H1 (cell line): Measurements from ENCODE around the gene PIM1. TPM values are rescaled to one million over a fixed set of nuclear protein-coding genes. Genes with fewer than 3 reads are reported as not detected.
A peak's percentile ranks its signal among the peaks of the same experiment; 100 is the strongest.

Experiments used
- E2F6 ChIP-seq: IDR thresholded peaks from 2 replicates; pipeline ENCODE4 v1.6.1; 2012; ENCODE audit warnings: inconsistent platforms
- KDM5A ChIP-seq: fragments of 200-600 bp; IDR thresholded peaks from 2 replicates; pipeline ENCODE4 v1.7.1; 2012; ENCODE audit warnings: mild to moderate bottlenecking, low read length, inconsistent platforms, mixed read lengths
- PHF8 ChIP-seq: fragments of 200-600 bp; sonication (generic); conservative IDR thresholded peaks from 2 replicates; pipeline ENCODE4 v1.7.1; 2012; ENCODE audit warnings: low read depth, mild to moderate bottlenecking, inconsistent platforms, low read length, moderate library complexity
- RAD21 ChIP-seq, 2 experiments: IDR thresholded peaks in 1 of 2; conservative IDR thresholded peaks in 1 of 2; 2 replicates each; pipeline ENCODE4 v1.6.1; 2011; ENCODE audit warnings: low read depth in 2 of 2, low read length in 2 of 2, improper control_type of control experiment in 1 of 2, inconsistent platforms in 1 of 2, mild to moderate bottlenecking in 1 of 2, moderate library complexity in 1 of 2
- RXRA ChIP-seq: IDR thresholded peaks from 2 replicates; pipeline ENCODE4 v1.6.1; 2011; ENCODE audit warnings: low read depth, mild to moderate bottlenecking, low read length, moderate library complexity; ENCODE audit not compliant: insufficient read depth
- polyA plus RNA-seq, 7 experiments: library from polyadenylated mRNA; depleted of rRNA in 3 of 7; stranded (reverse) in 5 of 7; unstranded in 2 of 7; fragments of >200 nt in 5 of 7; fragments of 200-250 nt in 2 of 7; gene quantifications; 1 replicate in 5 of 7; 2 replicates in 1 of 7; 4 replicates in 1 of 7; pipeline versions ENCODE4 v1.2.1 to v1.2.3, GENCODE V29; 2011 to 2013; ENCODE audit warnings: missing spikeins in 2 of 7, mixed read lengths in 2 of 7
- total RNA-seq: library from RNA; stranded (reverse); fragmentation: NEBNext Ultra II Directional; extraction: Animal tissue kit (Norgen Biotek cat#: 25700); gene quantifications from 2 replicates; pipeline ENCODE4 v1.2.1, GENCODE V29; 2021
- TF ChIP-seq, protein P1 (sequence below), 3 experiments: IDR thresholded peaks; 1 replicate in 2 of 3; 2 replicates in 1 of 3; pipeline versions ENCODE4 v1.5.1 to v1.6.1; 2011; ENCODE audit warnings: low read length in 3 of 3, mild to moderate bottlenecking in 3 of 3, inconsistent platforms in 2 of 3, low read depth in 1 of 3, moderate library complexity in 1 of 3; ENCODE audit not compliant: insufficient read depth in 1 of 3; ENCODE audit errors: control extremely low read depth in 1 of 3

PIM1 gene
- total and polyA plus RNA-seq, 2 of the 8 experiments (the other 6 are each of a cell fraction or from before 2014, with no cell fraction given): 25.5 to 94.9 TPM

GRCh38 chr6:37125774-37126492 is 44.0 kb upstream of the PIM1 start (continued):
- TF ChIP-seq, protein P1, sequence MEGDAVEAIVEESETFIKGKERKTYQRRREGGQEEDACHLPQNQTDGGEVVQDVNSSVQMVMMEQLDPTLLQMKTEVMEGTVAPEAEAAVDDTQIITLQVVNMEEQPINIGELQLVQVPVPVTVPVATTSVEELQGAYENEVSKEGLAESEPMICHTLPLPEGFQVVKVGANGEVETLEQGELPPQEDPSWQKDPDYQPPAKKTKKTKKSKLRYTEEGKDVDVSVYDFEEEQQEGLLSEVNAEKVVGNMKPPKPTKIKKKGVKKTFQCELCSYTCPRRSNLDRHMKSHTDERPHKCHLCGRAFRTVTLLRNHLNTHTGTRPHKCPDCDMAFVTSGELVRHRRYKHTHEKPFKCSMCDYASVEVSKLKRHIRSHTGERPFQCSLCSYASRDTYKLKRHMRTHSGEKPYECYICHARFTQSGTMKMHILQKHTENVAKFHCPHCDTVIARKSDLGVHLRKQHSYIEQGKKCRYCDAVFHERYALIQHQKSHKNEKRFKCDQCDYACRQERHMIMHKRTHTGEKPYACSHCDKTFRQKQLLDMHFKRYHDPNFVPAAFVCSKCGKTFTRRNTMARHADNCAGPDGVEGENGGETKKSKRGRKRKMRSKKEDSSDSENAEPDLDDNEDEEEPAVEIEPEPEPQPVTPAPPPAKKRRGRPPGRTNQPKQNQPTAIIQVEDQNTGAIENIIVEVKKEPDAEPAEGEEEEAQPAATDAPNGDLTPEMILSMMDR (IDR thresholded peaks at IDR 0.05; ENCODE audit: control extremely low read depth in 1 of 3, insufficient read depth in 1 of 3, low read depth in 1 of 3, low read length in 3 of 3): peak in 1 of 3 experiments; percentile 21; a peak in 1 of 4 replicates
- TF ChIP-seq RAD21 (IDR thresholded peaks at IDR 0.05 in 1 of 2, conservative IDR thresholded peaks at IDR 0.05 in 1 of 2; ENCODE audit: low read depth in 2 of 2, low read length in 2 of 2) (peak in 1 of 2 experiments; percentile 0; a peak in 1 of 4 replicates), KDM5A (no peak), E2F6 (no peak), PHF8 (no peak), RXRA (peak; percentile 74; the same call in 1 of the 2 replicates)
- TF ChIP-seq, all 59 proteins: peak for 24
